GM12865 (cell line): ENCODE data around the gene ODF4.

Source experiments
- DNase-seq: peaks from one replicate; pipeline ENCODE4 v3.0.0; 2010; ENCODE audit warnings: low read depth
- H3K4me3 ChIP-seq: 2 replicates; pipeline ENCODE4 v1.5.1; 2011; ENCODE audit warnings: mild to moderate bottlenecking, low read depth, low read length, control low read depth
- CTCF ChIP-seq: IDR thresholded peaks from 2 replicates; pipeline ENCODE4 v1.5.1; 2011; ENCODE audit warnings: low read length, control low read depth, low read depth, inconsistent platforms; ENCODE audit not compliant: insufficient read depth; ENCODE audit errors: missing control alignments

ODF4 gene

GRCh38 chr17:8354236-8354635 is 14.6 kb downstream of the ODF4 start:
- no peak overlapping the region for H3K4me3 ChIP-seq
- DNase-seq: no peak
- no peak for TF ChIP-seq CTCF

GRCh38 chr17:8357910-8358309 is 18.3 kb downstream of the ODF4 start:
- no peak for DNase-seq
- TF ChIP-seq CTCF: no peak
- H3K4me3 ChIP-seq: no peak overlapping the region

GRCh38 chr17:8359769-8360168 is 20.1 kb downstream of the ODF4 start:
- no peak overlapping the region for H3K4me3 ChIP-seq
- TF ChIP-seq CTCF: no peak
- DNase-seq: no peak

- H3K4me3 ChIP-seq: no peak overlapping the region
- DNase-seq: no peak
- TF ChIP-seq CTCF: no peak
These were observed 20.6 kb downstream of the ODF4 start for GRCh38 chr17:8360260-8360659.

- no peak overlapping the region for H3K4me3 ChIP-seq
- no peak for TF ChIP-seq CTCF
- no peak for DNase-seq
These were observed 21.1 kb downstream of the ODF4 start for GRCh38 chr17:8360751-8361150.

- no peak overlapping the region for H3K4me3 ChIP-seq
- TF ChIP-seq CTCF: no peak
- no peak for DNase-seq
These were observed 23.2 kb downstream of the ODF4 start for GRCh38 chr17:8362651-8363332.

- no peak for DNase-seq
- TF ChIP-seq CTCF: no peak
These were observed 25.5 kb downstream of the ODF4 start for GRCh38 chr17:8365143-8365542.

More at GRCh38 chr17:8365143-8365542, 25.5 kb downstream of the ODF4 start:
- no peak overlapping the region for H3K4me3 ChIP-seq
